HepG2 (cell line): Measurements from ENCODE around the gene MRPL43. TPM values are rescaled to one million over a fixed set of nuclear protein-coding genes. Genes with fewer than 3 reads are reported as not detected.

Source experiments
- CERS6 ChIP-seq: sonication (generic); formaldehyde crosslinking; IDR thresholded peaks from 2 replicates; pipeline ENCODE4 v1.5.0; 2020; ENCODE audit warnings: missing genetic modification reagents
- FOXA1 ChIP-seq, 2 experiments: fragments of 450-650 bp in 1 of 2; sonication (generic) in 1 of 2; formaldehyde crosslinking in 1 of 2; IDR thresholded peaks; 2 replicates each; pipeline versions ENCODE4 v1.4.0 to v1.6.1; 2016 to 2020; ENCODE audit warnings: missing genetic modification reagents in 1 of 2
- GATAD2A ChIP-seq: IDR thresholded peaks from 2 replicates; pipeline ENCODE4 v1.6.1; 2016
- HIVEP1 ChIP-seq: sonication (generic); formaldehyde crosslinking; IDR thresholded peaks from 2 replicates; pipeline ENCODE4 v1.4.0; 2020; ENCODE audit warnings: mild to moderate bottlenecking, missing genetic modification reagents
- HNRNPH1 ChIP-seq: fragments of 200-400 bp; formaldehyde crosslinking; optimal IDR thresholded peaks from 2 replicates; pipeline ENCODE3; 2017; ENCODE audit warnings: mild to moderate bottlenecking, low read depth, low read length
- KLF16 ChIP-seq, 2 experiments: sonication (generic) in 1 of 2; formaldehyde crosslinking in 1 of 2; IDR thresholded peaks; 2 replicates each; pipeline versions ENCODE4 v1.6.1 to v1.8.0; 2016 to 2023; ENCODE audit warnings: missing genetic modification reagents in 2 of 2, missing compliant biosample characterization in 1 of 2
- RXRA ChIP-seq: sonication (generic); formaldehyde crosslinking; IDR thresholded peaks from 2 replicates; pipeline ENCODE4 v1.5.1; 2020; ENCODE audit warnings: missing genetic modification reagents
- SAP130 ChIP-seq: IDR thresholded peaks from 2 replicates; pipeline ENCODE4 v1.6.1; 2016; ENCODE audit warnings: low read depth
- TRIM24 ChIP-seq: sonication (generic); formaldehyde crosslinking; IDR thresholded peaks from 2 replicates; pipeline ENCODE4 v1.8.0; 2022; ENCODE audit warnings: mild to moderate bottlenecking, missing genetic modification reagents
- ZBTB43 ChIP-seq: sonication (generic); formaldehyde crosslinking; conservative IDR thresholded peaks from 2 replicates; pipeline ENCODE4 v1.4.0; 2020; ENCODE audit warnings: missing genetic modification reagents
- ZFP36L1 ChIP-seq: sonication (generic); formaldehyde crosslinking; IDR thresholded peaks from 2 replicates; pipeline ENCODE4 v1.8.0; 2022; ENCODE audit warnings: mild to moderate bottlenecking, missing genetic modification reagents, moderate library complexity
- ZFP41 ChIP-seq: sonication (generic); formaldehyde crosslinking; IDR thresholded peaks from 2 replicates; pipeline ENCODE4 v1.4.0; 2020; ENCODE audit warnings: mild to moderate bottlenecking, missing genetic modification reagents, borderline replicate concordance
- ZGPAT ChIP-seq: IDR thresholded peaks from 2 replicates; pipeline ENCODE4 v1.6.1; 2016; ENCODE audit warnings: mild to moderate bottlenecking
- ZIK1 ChIP-seq: sonication (generic); formaldehyde crosslinking; IDR thresholded peaks from 2 replicates; pipeline ENCODE4 v1.5.0; 2020; ENCODE audit warnings: mild to moderate bottlenecking, low read depth, missing genetic modification reagents, borderline replicate concordance
- ZNF274 ChIP-seq: sonication (generic); formaldehyde crosslinking; IDR thresholded peaks from 2 replicates; pipeline ENCODE4 v1.5.1; 2020; ENCODE audit warnings: mild to moderate bottlenecking, missing genetic modification reagents
- ZNF331 ChIP-seq: sonication (generic); formaldehyde crosslinking; IDR thresholded peaks from 2 replicates; pipeline ENCODE4 v1.4.0; 2020; ENCODE audit warnings: missing genetic modification reagents
- ZNF501 ChIP-seq: sonication (generic); formaldehyde crosslinking; IDR thresholded peaks from 2 replicates; pipeline ENCODE4 v1.5.1; 2020; ENCODE audit warnings: mild to moderate bottlenecking, moderate library complexity, missing genetic modification reagents
- ZNF552 ChIP-seq: sonication (generic); formaldehyde crosslinking; IDR thresholded peaks from 2 replicates; pipeline ENCODE4 v1.9.0; 2022; ENCODE audit warnings: missing genetic modification reagents, mild to moderate bottlenecking, borderline replicate concordance
- ZNF567 ChIP-seq: sonication (generic); formaldehyde crosslinking; IDR thresholded peaks from 2 replicates; pipeline ENCODE4 v1.8.1; 2023; ENCODE audit warnings: mild to moderate bottlenecking, missing genetic modification reagents, borderline replicate concordance
- ZNF747 ChIP-seq: sonication (generic); formaldehyde crosslinking; IDR thresholded peaks from 2 replicates; pipeline ENCODE4 v1.8.1; 2023; ENCODE audit warnings: missing genetic modification reagents, mild to moderate bottlenecking, borderline replicate concordance
- ZNF75D ChIP-seq: sonication (generic); formaldehyde crosslinking; IDR thresholded peaks from 2 replicates; pipeline ENCODE4 v1.8.1; 2023; ENCODE audit warnings: missing genetic modification reagents, mild to moderate bottlenecking, borderline replicate concordance
- ZSCAN12 ChIP-seq: sonication (generic); formaldehyde crosslinking; IDR thresholded peaks from 2 replicates; pipeline ENCODE4 v1.9.0; 2021; ENCODE audit warnings: mild to moderate bottlenecking, missing genetic modification reagents
- polyA plus RNA-seq, 8 experiments: library from polyadenylated mRNA; depleted of rRNA in 3 of 8; stranded (reverse) in 7 of 8; unstranded in 1 of 8; fragments of >200 nt; fragmentation: Illumina TruSeq in 4 of 8; extraction: Trizol in 4 of 8; gene quantifications; 2 replicates each; pipeline versions ENCODE4 v1.2.1 to v1.2.3, GENCODE V29; 2011 to 2016; ENCODE audit warnings: low read depth in 4 of 8, missing spikeins in 1 of 8, mixed read lengths in 1 of 8; ENCODE audit not compliant: insufficient read depth in 1 of 8
- total RNA-seq, 5 experiments: library from RNA; depleted of rRNA; stranded (reverse); fragments of >200 nt; fragmentation: Illumina TruSeq; extraction: Trizol; gene quantifications; 2 replicates each; pipeline ENCODE4 v1.2.3, GENCODE V29; 2016; ENCODE audit warnings: low read depth in 1 of 5

The MRPL43 gene
- total and polyA plus RNA-seq, 2 of the 13 experiments (the other 11 are each of a cell fraction or from before 2014, with no cell fraction given), result 71.0 to 73.7 TPM

GRCh38 chr10:100996678-100997359 lies 9.5 kb upstream of the MRPL43 start (continued):
- TF ChIP-seq HIVEP1 (no peak; the same call in 1 of the 2 replicates), ZNF331 (CRISPR knock-in tag) (no peak), CERS6 (CRISPR knock-in tag) (no peak), ZNF552 (CRISPR knock-in tag) (no peak), ZGPAT (CRISPR knock-in tag) (no peak), ZSCAN12 (CRISPR knock-in tag) (no peak), ZBTB43 (CRISPR knock-in tag) (no peak), HNRNPH1 (no peak), ZNF747 (CRISPR knock-in tag) (no peak), KLF16 (CRISPR knock-in tag; IDR thresholded peaks at IDR 0.05) (no peak), ZNF567 (CRISPR knock-in tag) (no peak), FOXA1 (IDR thresholded peaks at IDR 0.05) (no peak), FOXA1 (CRISPR knock-in tag; IDR thresholded peaks at IDR 0.05) (no peak), TRIM24 (CRISPR knock-in tag) (no peak), ZFP41 (CRISPR knock-in tag) (no peak), ZNF501 (CRISPR knock-in tag) (no peak; the same call in 1 of the 2 replicates), ZNF274 (no peak), SAP130 (no peak), ZFP36L1 (CRISPR knock-in tag) (0 out of 2 replicates have a peak, but pooled peaks have one; percentile 41), ZIK1 (CRISPR knock-in tag) (0 out of 2 replicates have a peak, but pooled peaks have one; percentile 13), RXRA (no peak), GATAD2A (CRISPR knock-in tag) (0 out of 2 replicates have a peak, but pooled peaks have one; percentile 12), ZNF75D (CRISPR knock-in tag) (no peak)
